HepG2 (cell line): Measurements from ENCODE around the gene TRDN. TPM values are rescaled to one million over a fixed set of nuclear protein-coding genes. Genes with fewer than 3 reads are reported as not detected.

Experiments used
- ATAC-seq: fragments of 200-7000 bp; cut with Tn5 transposase; 3 replicates; pipeline ENCODE4 v1.9.1; 2020; ENCODE audit warnings: mild to moderate bottlenecking, moderate library complexity
- BruUV-seq: library from RNA; stranded (reverse); fragments of 400-500 nt; replicated peaks from 2 replicates; lab custom pipeline; 2021; lab: Mats Ljungman, UMichigan
- CTCF ChIA-PET: fragments of 300-600 bp; formaldehyde crosslinking; extraction: SDS; loops from one replicate; lab custom pipeline; 2021; ENCODE audit warnings: low total read pairs, inconsistent platforms, low intra/inter-chr PET ratio; lab: Yijun Ruan, JAX
- POLR2A ChIA-PET: fragments of 350-600 bp; sonication (Branson Sonifier 250); formaldehyde crosslinking; loops from one replicate; lab custom pipeline; 2020; ENCODE audit warnings: antibody characterized with exemption, inconsistent platforms; lab: Yijun Ruan, JAX
- DNase-seq: peaks from one replicate; pipeline ENCODE4 v3.0.0-alpha.2; 2015; ENCODE audit warnings: low spot score
- FAIRE-seq: peaks from 3 replicates; lab custom pipeline; 2011; peaks lifted over from hg19 to GRCh38; lab: Jason Lieb, UNC
- H2AFZ ChIP-seq: one replicate; pipeline ENCODE4 v1.6.1; 2011; ENCODE audit warnings: low read length, inconsistent platforms
- H3K27ac ChIP-seq: fragments of 300-600 bp; 3 replicates; pipeline ENCODE4 v1.8.0; 2011; ENCODE audit warnings: mixed run types, mild to moderate bottlenecking, mixed read lengths, low read length, inconsistent platforms; ENCODE audit not compliant: insufficient read depth; ENCODE audit errors: extremely low read length
- H3K27me3 ChIP-seq, 2 experiments: fragments of 200-600 bp in 1 of 2; 2 replicates in 1 of 2; 3 replicates in 1 of 2; pipeline versions ENCODE4 v1.6.0 to v1.8.0; 2011; ENCODE audit warnings: low read length in 2 of 2, mild to moderate bottlenecking in 2 of 2, moderate library complexity in 2 of 2, inconsistent platforms in 1 of 2; ENCODE audit not compliant: insufficient read depth in 2 of 2, control insufficient read depth in 1 of 2
- H3K36me3 ChIP-seq, 2 experiments: fragments of 200-600 bp in 1 of 2; replicated peaks in 1 of 2; 2 replicates in 1 of 2; 3 replicates in 1 of 2; pipeline versions ENCODE4 v1.5.1 to v1.8.0; 2011; ENCODE audit warnings: low read length in 2 of 2, inconsistent platforms in 1 of 2; ENCODE audit not compliant: insufficient read depth in 2 of 2, control insufficient read depth in 1 of 2
- H3K4me1 ChIP-seq: 2 replicates; pipeline ENCODE4 v1.5.1; 2012; ENCODE audit warnings: low read length, inconsistent platforms; ENCODE audit not compliant: insufficient read depth
- H3K4me2 ChIP-seq: 2 replicates; pipeline ENCODE4 v1.6.0; 2011; ENCODE audit warnings: low read depth, low read length, inconsistent platforms
- H3K4me3 ChIP-seq, 3 experiments: fragments of 200-600 bp in 1 of 3; sonication (generic), shearing (Covaris generic) in 1 of 3; replicated peaks in 1 of 3; 2 replicates each; pipeline ENCODE4 v1.5.1; 2011 to 2016; ENCODE audit warnings: low read length in 3 of 3, inconsistent platforms in 2 of 3, low read depth in 2 of 3, mild to moderate bottlenecking in 2 of 3, control low read depth in 1 of 3, mixed read lengths in 1 of 3; ENCODE audit not compliant: insufficient read depth in 1 of 3
- H3K79me2 ChIP-seq: one replicate; pipeline ENCODE4 v1.6.1; 2011; ENCODE audit warnings: low read length, inconsistent platforms; ENCODE audit not compliant: insufficient read depth
- H3K9ac ChIP-seq: 2 replicates; pipeline ENCODE4 v1.6.0; 2011; ENCODE audit warnings: mild to moderate bottlenecking, low read depth, low read length, inconsistent platforms; ENCODE audit not compliant: insufficient read depth
- H3K9me3 ChIP-seq: 2 replicates; pipeline ENCODE4 v1.5.1; 2012; ENCODE audit warnings: mild to moderate bottlenecking, low read length
- H4K20me1 ChIP-seq: 2 replicates; pipeline ENCODE4 v1.6.0; 2011; ENCODE audit warnings: inconsistent platforms, mild to moderate bottlenecking, low read length, moderate library complexity; ENCODE audit not compliant: insufficient read depth
- AKNA ChIP-seq: sonication (generic); formaldehyde crosslinking; IDR thresholded peaks from 2 replicates; pipeline ENCODE4 v1.4.0; 2020; ENCODE audit warnings: missing genetic modification reagents, borderline replicate concordance
- HBP1 ChIP-seq: IDR thresholded peaks from 2 replicates; pipeline ENCODE4 v1.6.1; 2016; ENCODE audit warnings: low read depth, control low read depth
- NR3C1 ChIP-seq: sonication (generic); formaldehyde crosslinking; IDR thresholded peaks from 2 replicates; pipeline ENCODE4 v1.4.0; 2020; ENCODE audit warnings: missing genetic modification reagents
- RBAK ChIP-seq: sonication (generic); formaldehyde crosslinking; IDR thresholded peaks from 2 replicates; pipeline ENCODE4 v1.5.1; 2020; ENCODE audit warnings: mild to moderate bottlenecking, missing genetic modification reagents
- SNAPC4 ChIP-seq: sonication (generic); formaldehyde crosslinking; IDR thresholded peaks from 2 replicates; pipeline ENCODE4 v1.4.0; 2020; ENCODE audit warnings: mild to moderate bottlenecking, missing genetic modification reagents
- SOX6 ChIP-seq, 2 experiments: fragments of 450-650 bp in 1 of 2; sonication (generic) in 1 of 2; formaldehyde crosslinking in 1 of 2; IDR thresholded peaks; 2 replicates each; pipeline versions ENCODE4 v1.4.0 to v1.6.1; 2017 to 2020; ENCODE audit warnings: antibody characterized with exemption in 1 of 2, mild to moderate bottlenecking in 1 of 2, missing genetic modification reagents in 1 of 2
- ZNF580 ChIP-seq: IDR thresholded peaks from 2 replicates; pipeline ENCODE4 v1.6.1; 2016; ENCODE audit warnings: low read depth, borderline replicate concordance
- ZNF766 ChIP-seq: sonication (generic); formaldehyde crosslinking; IDR thresholded peaks from 2 replicates; pipeline ENCODE4 v1.5.0; 2020; ENCODE audit warnings: missing genetic modification reagents, borderline replicate concordance
- ZNF788 ChIP-seq: sonication (generic); formaldehyde crosslinking; IDR thresholded peaks from 2 replicates; pipeline ENCODE4 v1.5.0; 2020; ENCODE audit warnings: mild to moderate bottlenecking, missing genetic modification reagents, borderline replicate concordance
- ZSCAN30 ChIP-seq: sonication (generic); formaldehyde crosslinking; IDR thresholded peaks from 2 replicates; pipeline ENCODE4 v1.5.0; 2020; ENCODE audit warnings: mild to moderate bottlenecking, missing genetic modification reagents
- WGBS: methylation state at CpG from one replicate; pipeline ENCODE4 v1.1.6; 2017; ENCODE audit warnings: low lambda C conversion rate; 5-methylcytosine and 5-hydroxymethylcytosine counted together
- in situ Hi-C: cut with HindIII; loops from 2 replicates; pipeline ENCODE4 v1.10.0; 2017; ENCODE audit warnings: low pct_unique_long_range_greater_than_20kb; ENCODE audit not compliant: extremely low pct_ligation_motif_present
- intact Hi-C: fragments of 100-400 bp; cut with micrococcal nuclease; formaldehyde crosslinking; loops from one replicate; pipeline ENCODE4 v1.10.0; 2022; ENCODE audit not compliant: unreplicated experiment
- polyA plus RNA-seq, 8 experiments: library from polyadenylated mRNA; depleted of rRNA in 3 of 8; stranded (reverse) in 7 of 8; unstranded in 1 of 8; fragments of >200 nt; fragmentation: Illumina TruSeq in 4 of 8; extraction: Trizol in 4 of 8; gene quantifications; 2 replicates each; pipeline versions ENCODE4 v1.2.1 to v1.2.3, GENCODE V29; 2011 to 2016; ENCODE audit warnings: low read depth in 4 of 8, missing spikeins in 1 of 8, mixed read lengths in 1 of 8; ENCODE audit not compliant: insufficient read depth in 1 of 8
- total RNA-seq, 5 experiments: library from RNA; depleted of rRNA; stranded (reverse); fragments of >200 nt; fragmentation: Illumina TruSeq; extraction: Trizol; gene quantifications; 2 replicates each; pipeline ENCODE4 v1.2.3, GENCODE V29; 2016; ENCODE audit warnings: low read depth in 1 of 5

Gene TRDN
- total and polyA plus RNA-seq, 2 of the 13 experiments (the other 11 are each of a cell fraction or from before 2014, with no cell fraction given): not detected

GRCh38 chr6:123589317-123589716 is 47.4 kb downstream of the TRDN start:
- H3K4me1 ChIP-seq: no peaks in the 10 kb centered on the region
- BruUV-seq: no TSS peak
- in situ Hi-C loops: no loop called here
- H3K4me3 ChIP-seq: no peak overlapping the region
- no peak overlapping the region for H3K4me2 ChIP-seq
- no peak overlapping the region for H2AFZ ChIP-seq
- H3K79me2 ChIP-seq: no peaks in the 10 kb centered on the region
- no peaks in the 10 kb centered on the region for H3K9me3 ChIP-seq
- ATAC-seq: no peak
- no peaks in the 10 kb centered on the region for H3K27me3 ChIP-seq
- intact Hi-C loops: no loop called here
- FAIRE-seq: no peak
- H3K36me3 ChIP-seq: no peaks in the 10 kb centered on the region
- POLR2A ChIA-PET: no interaction called here
- H3K27ac ChIP-seq: no peak overlapping the region
- H3K9ac ChIP-seq: no peak overlapping the region
- no peak for DNase-seq
- 4% methylated on average over 1 of the region's 1 CpG for WGBS
- CTCF ChIA-PET: no interaction called here
- no peaks in the 10 kb centered on the region for H4K20me1 ChIP-seq
- TF ChIP-seq ZNF580 (CRISPR knock-in tag) (no peak), ZNF788 (CRISPR knock-in tag) (no peak), ZSCAN30 (no peak), ZNF766 (CRISPR knock-in tag) (no peak), SNAPC4 (CRISPR knock-in tag) (no peak), SOX6 (IDR thresholded peaks at IDR 0.05) (no peak), SOX6 (CRISPR knock-in tag; IDR thresholded peaks at IDR 0.05) (no peak), HBP1 (no peak), NR3C1 (CRISPR knock-in tag) (no peak), AKNA (CRISPR knock-in tag) (no peak), RBAK (no peak)
